Colonic mucosa (tissue), 4 donors: ENCODE results near the gene PRDM10. TPM values are rescaled to one million over a fixed set of nuclear protein-coding genes. Genes with fewer than 3 reads are reported as not detected.
"Not testable (repeated sequence)": the region's sequence is repeated elsewhere in the genome, so short reads cannot be mapped to it uniquely, and the experiment has no call there.

Source experiments
- DNase-seq: peaks from one replicate; pipeline ENCODE4 v3.0.0-alpha.2; 2020
- H3K27ac ChIP-seq: fragments of 200-600 bp; one replicate; pipeline ENCODE4 v1.8.0; 2021
- H3K27me3 ChIP-seq: fragments of 200-600 bp; one replicate; pipeline ENCODE4 v1.8.0; 2021
- H3K36me3 ChIP-seq: fragments of 200-600 bp; one replicate; pipeline ENCODE4 v1.8.0; 2021
- H3K4me1 ChIP-seq: fragments of 200-600 bp; one replicate; pipeline ENCODE4 v1.8.0; 2021; ENCODE audit warnings: mild to moderate bottlenecking
- H3K4me3 ChIP-seq: fragments of 200-600 bp; one replicate; pipeline ENCODE4 v1.8.0; 2021
- H3K9ac ChIP-seq, 2 donors: one replicate each; pipeline ENCODE4 v1.7.0; 2013; ENCODE audit warnings: control low read depth in 2 of 2, low read depth in 2 of 2, low read length in 2 of 2
- H3K9me3 ChIP-seq: fragments of 200-600 bp; one replicate; pipeline ENCODE4 v1.8.0; 2021
- CTCF ChIP-seq: fragments of 200-600 bp; IDR thresholded peaks from one replicate; pipeline ENCODE4 v1.8.0; 2022; ENCODE audit warnings: antibody characterized with exemption, mild to moderate bottlenecking
- intact Hi-C: fragments of 100-400 bp; cut with DNase I; formaldehyde crosslinking; loops from one replicate; pipeline ENCODE4 v1.14.1; 2022
- total RNA-seq, 2 donors: library from RNA; stranded (reverse); fragmentation: NEBNext Ultra II Directional in 1 of 2; extraction: Animal tissue kit (Norgen Biotek cat#: 25700) in 1 of 2; gene quantifications; one replicate each; pipeline ENCODE4 v1.2.1, GENCODE V29; 2021
- donor health status: healthy.
- donor health status: DM: no; HTN: no; CAD: no.
- donor health status: DM: no; HTN: no; CAD: no.

The PRDM10 gene
- total RNA-seq, 2 donors from 2014 or later = 11.0 to 18.3 TPM

- Histone ChIP-seq H3K36me3 (no peaks in the 10 kb centered on the region), H3K4me1 (no peaks in the 10 kb centered on the region), H3K4me3 (no peak overlapping the region), H3K9ac (no peak overlapping the region), H3K27me3 (no peaks in the 10 kb centered on the region), H3K27ac (no peak overlapping the region), H3K9me3 (no peaks in the 10 kb centered on the region)
- TF ChIP-seq CTCF = no peak
- DNase-seq = no peak
- intact Hi-C loops = no loop called here
Measured at GRCh38 chr11:129975543-129975942, 27.1 kb downstream of the PRDM10 start.

- intact Hi-C loops = no loop called here
- Histone ChIP-seq H3K9ac (no peak overlapping the region), H3K27me3 (no peaks in the 10 kb centered on the region), H3K27ac (no peak overlapping the region), H3K9me3 (no peaks in the 10 kb centered on the region), H3K4me3 (no peak overlapping the region), H3K4me1 (no peaks in the 10 kb centered on the region), H3K36me3 (no peaks in the 10 kb centered on the region)
- TF ChIP-seq CTCF = no peak
- DNase-seq = no peak
Measured at GRCh38 chr11:129974672-129975071, 28.0 kb downstream of the PRDM10 start.

- DNase-seq = no peak
- intact Hi-C loops = no loop called here
- no peaks in the 10 kb centered on the region for H3K4me1 ChIP-seq
- TF ChIP-seq CTCF = no peak
- H3K27me3 ChIP-seq = no peaks in the 10 kb centered on the region
- H3K9me3 ChIP-seq = no peaks in the 10 kb centered on the region
- no peak overlapping the region for H3K4me3 ChIP-seq
- no peaks in the 10 kb centered on the region for H3K36me3 ChIP-seq
- no peak overlapping the region for H3K9ac ChIP-seq
- no peak overlapping the region for H3K27ac ChIP-seq
Measured at GRCh38 chr11:129974237-129974636, 28.4 kb downstream of the PRDM10 start.

GRCh38 chr11:129973809-129974208, 28.8 kb downstream of the PRDM10 start:
- H3K9ac ChIP-seq = no peak overlapping the region
- H3K27me3 ChIP-seq = no peaks in the 10 kb centered on the region
- H3K4me1 ChIP-seq = no peaks in the 10 kb centered on the region
- H3K9me3 ChIP-seq = no peaks in the 10 kb centered on the region
- no peak for TF ChIP-seq CTCF
- no peak for DNase-seq
- no peak overlapping the region for H3K27ac ChIP-seq
- no peak overlapping the region for H3K4me3 ChIP-seq
- no peaks in the 10 kb centered on the region for H3K36me3 ChIP-seq
- intact Hi-C loops = no loop called here

GRCh38 chr11:129973068-129973467, 29.6 kb downstream of the PRDM10 start:
- no peak overlapping the region for H3K27ac ChIP-seq
- no peaks in the 10 kb centered on the region for H3K36me3 ChIP-seq
- H3K27me3 ChIP-seq = no peaks in the 10 kb centered on the region
- H3K4me1 ChIP-seq = no peaks in the 10 kb centered on the region
- H3K4me3 ChIP-seq = no peak overlapping the region
- H3K9ac ChIP-seq = no peak overlapping the region
- DNase-seq = no peak
- no peaks in the 10 kb centered on the region for H3K9me3 ChIP-seq
- intact Hi-C loops = no loop called here
- TF ChIP-seq CTCF = no peak

- no peak for DNase-seq
- no peaks in the 10 kb centered on the region for H3K27me3 ChIP-seq
- no peaks in the 10 kb centered on the region for H3K9me3 ChIP-seq
- intact Hi-C loops = no loop called here
- no peaks in the 10 kb centered on the region for H3K4me1 ChIP-seq
- H3K9ac ChIP-seq = no peak overlapping the region
- TF ChIP-seq CTCF = no peak
- no peak overlapping the region for H3K27ac ChIP-seq
- no peaks in the 10 kb centered on the region for H3K36me3 ChIP-seq
- H3K4me3 ChIP-seq = no peak overlapping the region
Measured at GRCh38 chr11:129972611-129973010, 30.0 kb downstream of the PRDM10 start.

GRCh38 chr11:129971856-129972255, 30.8 kb downstream of the PRDM10 start:
- H3K4me1 ChIP-seq, intact Hi-C loops, H3K27ac ChIP-seq, H3K9ac ChIP-seq, H3K4me3 ChIP-seq, H3K27me3 ChIP-seq, DNase-seq, H3K36me3 ChIP-seq, H3K9me3 ChIP-seq: not testable (repeated sequence)
